Measurements from ENCODE around the gene AGR2. TPM values are rescaled to one million over a fixed set of nuclear protein-coding genes. Genes with fewer than 3 reads are reported as not detected.

Gene AGR2
- total RNA-seq, 1 experiment from 2014 or later = 76.1 TPM

DNA sequence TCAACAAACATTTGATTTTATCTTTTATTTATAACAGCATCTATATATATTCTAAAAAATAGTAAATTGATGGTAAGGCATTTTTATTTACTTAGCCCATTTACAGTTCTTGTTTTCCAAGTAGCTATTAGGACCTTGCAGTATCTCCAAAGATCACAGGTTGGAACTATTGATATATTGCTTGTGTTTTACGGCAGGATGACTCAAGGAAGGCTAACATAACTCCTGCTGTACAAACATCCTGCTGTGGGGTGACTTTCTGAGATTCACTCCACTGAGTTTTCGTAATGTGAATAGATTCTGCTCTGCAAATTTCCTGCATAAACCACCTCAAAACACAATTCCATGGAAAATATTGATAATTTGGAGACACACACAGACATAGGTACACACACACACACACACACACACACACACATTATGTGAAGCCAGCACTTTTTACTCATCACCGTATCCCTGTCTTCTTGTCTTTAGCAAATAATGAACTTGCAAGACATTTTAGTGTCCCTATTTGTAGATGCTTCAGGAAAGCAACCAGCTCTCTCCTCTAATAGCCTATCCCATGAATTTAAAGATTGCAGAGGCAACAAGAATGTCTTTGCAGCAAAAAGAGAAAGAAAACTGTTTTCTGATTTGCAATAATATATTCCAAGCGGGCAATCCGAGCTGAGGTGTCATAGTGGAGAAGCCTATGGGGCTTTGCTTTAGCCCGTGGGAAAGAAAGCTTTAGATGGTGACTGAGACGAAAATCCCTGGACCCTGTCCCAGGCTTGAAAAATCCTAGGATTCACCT, 722 bp downstream of the AGR2 start:
- H2AFZ ChIP-seq = peak overlapping the region; percentile 1; the same call in 1 of the 2 replicates
- peak overlapping the region; percentile 77 for H3K4me2 ChIP-seq
- H3K4me3 ChIP-seq = peak overlapping the region; percentile 55
- H3K27ac ChIP-seq = peak overlapping the region; percentile 67
- H4K20me1 ChIP-seq (ENCODE audit: insufficient read depth) = no peaks in the 10 kb centered on the region
- H3K9me2 ChIP-seq (ENCODE audit: insufficient read depth) = no peaks in the 10 kb centered on the region
- ChIA-PET CTCF (interaction anchor here (0.6 to 0.8 kb wide), 2 partner anchors 84 to 637 kb away, joined by 6 to 10 read pairs; no protein-coding TSS in a partner anchor), POLR2A (ENCODE audit: unreplicated experiment) (interaction anchor here (0.6 kb wide), 1 partner anchor 44 kb away, joined by 7 read pairs; no protein-coding TSS in a partner anchor)
- intact Hi-C loops (cut with micrococcal nuclease; ENCODE audit: unreplicated experiment) = loop anchor here (5.0 to 10.0 kb wide), 3 partner anchors 157 to 501 kb away; partner anchors contain the start of genes ANKMY2 and BZW2
- peaks cover 55% of the 10 kb centered on the region for H3K4me1 ChIP-seq (replicated peaks; ENCODE audit: insufficient read depth)
- TF ChIP-seq, protein P1, sequence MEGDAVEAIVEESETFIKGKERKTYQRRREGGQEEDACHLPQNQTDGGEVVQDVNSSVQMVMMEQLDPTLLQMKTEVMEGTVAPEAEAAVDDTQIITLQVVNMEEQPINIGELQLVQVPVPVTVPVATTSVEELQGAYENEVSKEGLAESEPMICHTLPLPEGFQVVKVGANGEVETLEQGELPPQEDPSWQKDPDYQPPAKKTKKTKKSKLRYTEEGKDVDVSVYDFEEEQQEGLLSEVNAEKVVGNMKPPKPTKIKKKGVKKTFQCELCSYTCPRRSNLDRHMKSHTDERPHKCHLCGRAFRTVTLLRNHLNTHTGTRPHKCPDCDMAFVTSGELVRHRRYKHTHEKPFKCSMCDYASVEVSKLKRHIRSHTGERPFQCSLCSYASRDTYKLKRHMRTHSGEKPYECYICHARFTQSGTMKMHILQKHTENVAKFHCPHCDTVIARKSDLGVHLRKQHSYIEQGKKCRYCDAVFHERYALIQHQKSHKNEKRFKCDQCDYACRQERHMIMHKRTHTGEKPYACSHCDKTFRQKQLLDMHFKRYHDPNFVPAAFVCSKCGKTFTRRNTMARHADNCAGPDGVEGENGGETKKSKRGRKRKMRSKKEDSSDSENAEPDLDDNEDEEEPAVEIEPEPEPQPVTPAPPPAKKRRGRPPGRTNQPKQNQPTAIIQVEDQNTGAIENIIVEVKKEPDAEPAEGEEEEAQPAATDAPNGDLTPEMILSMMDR (conservative IDR thresholded peaks at IDR 0.05) = no peak
- TF ChIP-seq EZH2 (IDR thresholded peaks at IDR 0.05; ENCODE audit: low read depth) = no peak
- TSS peak; percentile 86 for BruUV-seq (replicated peaks)
- peaks cover 4% of the 10 kb centered on the region; the same call in 1 of the 2 replicates for H3K9me3 ChIP-seq (ENCODE audit: insufficient read depth, low read depth)
- H3K27me3 ChIP-seq (ENCODE audit: insufficient read depth, low read depth) = no peaks in the 10 kb centered on the region
- H3K79me2 ChIP-seq (ENCODE audit: low read depth) = peaks cover 10% of the 10 kb centered on the region
- peak in 1 of 2 experiments; percentile 82 for DNase-seq
- peaks cover 16% of the 10 kb centered on the region for H3K36me3 ChIP-seq (ENCODE audit: low read depth)
- peaks cover 29% of the 10 kb centered on the region for H3F3A ChIP-seq (ENCODE audit: insufficient read depth, low read depth)

DNA sequence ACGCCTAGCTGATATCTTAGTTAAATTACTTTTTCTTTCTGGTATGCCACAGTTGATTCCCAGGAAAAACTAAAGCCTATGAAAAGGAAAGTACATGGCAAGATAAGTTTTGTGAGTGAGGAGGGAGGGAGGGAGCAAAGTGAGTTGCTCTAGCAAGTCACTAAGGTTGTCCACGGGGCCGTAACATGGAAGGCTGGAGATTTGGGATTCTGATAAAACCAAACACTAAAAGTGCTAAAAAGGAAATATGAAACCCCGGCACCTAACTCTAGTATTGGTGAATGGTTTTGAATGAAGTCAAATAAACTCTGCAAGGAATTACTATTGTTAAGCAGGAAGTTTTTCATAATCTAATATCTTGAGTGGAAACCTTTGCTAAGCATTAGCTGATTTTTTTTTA, 1.7 kb downstream of the AGR2 start:
- DNase-seq = no peak
- H3K27me3 ChIP-seq (ENCODE audit: insufficient read depth, low read depth) = no peaks in the 10 kb centered on the region
- H3K4me1 ChIP-seq (replicated peaks; ENCODE audit: insufficient read depth) = peaks cover 55% of the 10 kb centered on the region
- H3F3A ChIP-seq (ENCODE audit: insufficient read depth, low read depth) = peaks cover 29% of the 10 kb centered on the region
- peak overlapping the region; percentile 67 for H3K27ac ChIP-seq
- H3K36me3 ChIP-seq (ENCODE audit: low read depth) = peaks cover 23% of the 10 kb centered on the region
- H3K79me2 ChIP-seq (ENCODE audit: low read depth) = peaks cover 10% of the 10 kb centered on the region
- peaks cover 4% of the 10 kb centered on the region; the same call in 1 of the 2 replicates for H3K9me3 ChIP-seq (ENCODE audit: insufficient read depth, low read depth)
- no peak overlapping the region for H2AFZ ChIP-seq
- H4K20me1 ChIP-seq (ENCODE audit: insufficient read depth) = no peaks in the 10 kb centered on the region
- ChIA-PET POLR2A (ENCODE audit: unreplicated experiment) (no interaction called here), CTCF (interaction anchor here (0.8 to 2.5 kb wide), 2 partner anchors 114 to 638 kb away, joined by 10 to 18 read pairs; no protein-coding TSS in a partner anchor)
- no peaks in the 10 kb centered on the region for H3K9me2 ChIP-seq (ENCODE audit: insufficient read depth)
- intact Hi-C loops (cut with micrococcal nuclease; ENCODE audit: unreplicated experiment) = loop anchor here (5.0 to 10.0 kb wide), 3 partner anchors 156 to 502 kb away; partner anchors contain the start of genes ANKMY2 and BZW2
- TF ChIP-seq, protein P1 (conservative IDR thresholded peaks at IDR 0.05) = no peak
- no peak for TF ChIP-seq EZH2 (IDR thresholded peaks at IDR 0.05; ENCODE audit: low read depth)
- peak overlapping the region; percentile 55 for H3K4me3 ChIP-seq
- BruUV-seq (replicated peaks) = no TSS peak
- H3K4me2 ChIP-seq = peak overlapping the region; percentile 77

DNA sequence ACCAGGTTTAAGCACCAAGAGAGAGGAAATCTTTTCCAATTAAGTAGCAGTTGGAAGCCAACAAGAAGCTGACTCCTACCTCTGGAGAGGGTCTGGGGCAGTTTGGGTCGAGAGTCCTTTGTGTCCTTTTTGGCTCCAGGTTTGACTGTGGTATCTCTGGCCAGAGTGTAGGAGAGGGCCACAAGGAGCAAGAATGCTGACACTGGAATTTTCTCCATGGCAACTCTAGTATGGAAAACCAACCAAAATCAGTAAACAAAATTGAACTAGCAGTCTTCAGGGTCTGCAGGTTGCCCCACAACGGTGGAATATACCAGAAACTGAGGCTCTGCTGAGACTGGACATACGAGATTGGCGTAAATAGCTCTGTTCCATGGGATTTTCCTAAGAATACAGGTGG, 3.2 kb downstream of the AGR2 start:
- Histone ChIP-seq H3K4me3 (no peak overlapping the region), H3F3A (ENCODE audit: insufficient read depth, low read depth) (peaks cover 29% of the 10 kb centered on the region), H3K4me2 (peak overlapping the region; percentile 10; the same call in 1 of the 2 replicates), H2AFZ (no peak overlapping the region), H3K9me3 (ENCODE audit: insufficient read depth, low read depth) (peaks cover 4% of the 10 kb centered on the region; the same call in 1 of the 2 replicates), H3K27ac (no peak overlapping the region), H3K36me3 (ENCODE audit: low read depth) (peaks cover 37% of the 10 kb centered on the region), H4K20me1 (ENCODE audit: insufficient read depth) (no peaks in the 10 kb centered on the region), H3K79me2 (ENCODE audit: low read depth) (peaks cover 10% of the 10 kb centered on the region), H3K27me3 (ENCODE audit: insufficient read depth, low read depth) (no peaks in the 10 kb centered on the region), H3K4me1 (replicated peaks; ENCODE audit: insufficient read depth) (peaks cover 54% of the 10 kb centered on the region), H3K9me2 (ENCODE audit: insufficient read depth) (no peaks in the 10 kb centered on the region)
- no peak for DNase-seq
- intact Hi-C loops (cut with micrococcal nuclease; ENCODE audit: unreplicated experiment) = loop anchor here (1.0 to 10.0 kb wide), 9 partner anchors 46 to 723 kb away; partner anchors contain the start of genes ANKMY2 and BZW2
- ChIA-PET POLR2A (ENCODE audit: unreplicated experiment) (interaction anchor here (0.6 to 0.9 kb wide), 3 partner anchors 207 to 496 kb away, joined by 3 to 11 read pairs (median 8); no protein-coding TSS in a partner anchor), CTCF (interaction anchor here (0.6 to 2.5 kb wide), 8 partner anchors 25 to 330 kb away, joined by 3 to 18 read pairs (median 5); no protein-coding TSS in a partner anchor)
- BruUV-seq (replicated peaks) = no TSS peak
- TF ChIP-seq, protein P1 (conservative IDR thresholded peaks at IDR 0.05) = no peak
- no peak for TF ChIP-seq EZH2 (IDR thresholded peaks at IDR 0.05; ENCODE audit: low read depth)

Measured in PC-9 (cell line).